Heart left ventricle (tissue), 16 donors: ENCODE measurements around the gene RNFT2. TPM values are rescaled to one million over a fixed set of nuclear protein-coding genes. Genes with fewer than 3 reads are reported as not detected.

Source experiments
- ATAC-seq, 4 donors: fragments of 200-7000 bp; cut with Tn5 transposase; one replicate each; pipeline ENCODE4 v1.9.1; 2020 to 2022; ENCODE audit warnings: moderate library complexity in 4 of 4, mild to moderate bottlenecking in 3 of 4, moderate number of reproducible peaks in 1 of 4
- DNase-seq, 5 donors: peaks; one replicate each; pipeline ENCODE4 v3.0.0-alpha.2; 2020
- H3K27ac ChIP-seq, 12 donors: fragments of 200-600 bp; sonication (generic) in 4 of 12; one replicate each; pipeline versions ENCODE4 v1.5.0 to v1.8.0; 2016 to 2022; ENCODE audit warnings: mild to moderate bottlenecking in 2 of 12
- H3K27me3 ChIP-seq, 9 donors: fragments of 200-600 bp; sonication (generic) in 2 of 9; one replicate each; pipeline versions ENCODE4 v1.5.1 to v1.8.0; 2016 to 2022; ENCODE audit warnings: mild to moderate bottlenecking in 3 of 9
- H3K36me3 ChIP-seq, 9 donors: fragments of 200-600 bp; sonication (generic) in 2 of 9; one replicate each; pipeline versions ENCODE4 v1.5.0 to v1.8.0; 2018 to 2022; ENCODE audit warnings: mild to moderate bottlenecking in 2 of 9
- H3K4me1 ChIP-seq, 12 donors: fragments of 200-600 bp; sonication (generic) in 4 of 12; one replicate each; pipeline versions ENCODE4 v1.5.0 to v1.8.0; 2016 to 2022; ENCODE audit warnings: mild to moderate bottlenecking in 3 of 12
- H3K4me3 ChIP-seq, 12 donors: fragments of 200-600 bp; sonication (generic) in 4 of 12; one replicate each; pipeline versions ENCODE4 v1.5.0 to v1.8.0; 2017 to 2022; ENCODE audit warnings: mild to moderate bottlenecking in 9 of 12, moderate library complexity in 4 of 12
- H3K9me3 ChIP-seq, 12 donors: fragments of 200-600 bp; sonication (generic) in 4 of 12; one replicate each; pipeline versions ENCODE4 v1.5.0 to v1.8.0; 2016 to 2022; ENCODE audit warnings: mild to moderate bottlenecking in 1 of 12
- CTCF ChIP-seq, 12 donors: fragments of 200-600 bp; sonication (generic) in 4 of 12; IDR thresholded peaks; one replicate each; pipeline versions ENCODE4 v1.5.0 to v1.8.0; 2018 to 2022; ENCODE audit warnings: antibody characterized with exemption in 12 of 12, mild to moderate bottlenecking in 5 of 12
- POLR2A ChIP-seq, 2 donors: fragments of 450-650 bp; IDR thresholded peaks; one replicate each; pipeline ENCODE4 v1.6.1; 2017; ENCODE audit warnings: antibody characterized with exemption in 2 of 2, mild to moderate bottlenecking in 2 of 2, moderate library complexity in 2 of 2
- whole genome bisulfite sequencing, 4 donors: extraction: QIAGEN DNeasy Blood & Tissue Kit in 2 of 4; methylation state at CpG; one replicate each; pipeline versions ENCODE4 v1.1.5 to v1.1.7; 2013 to 2018; 5-methylcytosine and 5-hydroxymethylcytosine counted together
- intact Hi-C, 10 donors: fragments of 100-400 bp; cut with DNase I; formaldehyde crosslinking; loops; one replicate each; pipeline versions ENCODE4 v1.11.1 to v1.14.2; 2022
- polyA plus RNA-seq, 2 donors: library from polyadenylated mRNA; stranded (reverse); fragments of 200-250 nt; gene quantifications; one replicate each; pipeline ENCODE4 v1.2.3, GENCODE V29; 2013
- total RNA-seq, 9 donors: library from RNA; depleted of rRNA in 2 of 9; stranded (reverse); fragments of >200 nt in 2 of 9; fragmentation: NEBNext Ultra II Directional in 3 of 9; extraction: Animal tissue kit (Norgen Biotek cat#: 25700) in 3 of 9; gene quantifications; one replicate each; pipeline versions ENCODE4 v1.1.0 to v1.2.4, GENCODE V29; 2016 to 2023
- donor health status: ischemic (EF 13 %, LVEDD 7.1; RV severe dilation, severe dysfunction).
- donor health status: healthy with polysubstance abuse.
- donor health status: DM: no; HTN: yes; CAD: no.
- donor health status: DM: no; HTN: no; CAD: no.
- donor health status: ischemic (EF 25% LVEDD 6.9; RV normal size, moderate dysfunction).
- donor health status: ischemic (EF 25% LVEDD 5.7; RV mildly dilated, moderate dysfunction).
- donor health status: healthy.
- donor health status: DM: yes; HTN: yes; CAD: no.
- donor health status: ischemic (EF 35%, LVEDD 5.7; RV mildly dilated, moderate dysfunction).
- donor health status: nonischemic (EF 11% LVEDD 7.7; RV severe dilation, severe dysfunction).
- donor health status: DM: yes; HTN: yes; CAD: no.
- donor health status: PGD.
- donor health status: ischemic (EF 29% LVEDD 5.4; RV normal size, mild dysfunction).
- donor health status: nonischemic (EF 23%, LVEDD 6.1; RV moderate dilation, normal function).

Gene RNFT2
- total and polyA plus RNA-seq, 11 donors, result 0.58 to 2.4 (median 1.6) TPM

GRCh38 chr12:116890330-116890729 lies 152.2 kb downstream of the RNFT2 start:
- peaks cover 0 to 6% (median 0%) of the 10 kb centered on the region in 12 donors for H3K9me3 ChIP-seq
- H3K27me3 ChIP-seq, result peaks cover 0 to 9% (median 0%) of the 10 kb centered on the region in 9 donors
- ATAC-seq, result no peak
- intact Hi-C loops, result no loop called here
- no peak overlapping the region for H3K27ac ChIP-seq
- WGBS, 4 donors, result 96 to 98% (median 97%) methylated on average over 2 of the region's 2 CpGs
- H3K4me1 ChIP-seq, result no peaks in the 10 kb centered on the region
- no peak overlapping the region for H3K4me3 ChIP-seq
- no peaks in the 10 kb centered on the region for H3K36me3 ChIP-seq
- DNase-seq, result no peak
- TF ChIP-seq CTCF (IDR thresholded peaks at IDR 0.05), result no peak
- TF ChIP-seq POLR2A (IDR thresholded peaks at IDR 0.05), result no peak

GRCh38 chr12:116891019-116891418 lies 152.9 kb downstream of the RNFT2 start:
- 88 to 93% (median 89%) methylated on average over 3 of the region's 3 CpGs for WGBS, 4 donors
- intact Hi-C loops, result no loop called here
- Histone ChIP-seq H3K4me3 (no peak overlapping the region), H3K4me1 (no peaks in the 10 kb centered on the region), H3K9me3 (peaks cover 0 to 6% (median 0%) of the 10 kb centered on the region in 12 donors), H3K36me3 (no peaks in the 10 kb centered on the region), H3K27ac (no peak overlapping the region), H3K27me3 (peaks cover 0 to 9% (median 0%) of the 10 kb centered on the region in 9 donors)
- ATAC-seq (no peak), DNase-seq (no peak)
- TF ChIP-seq CTCF (IDR thresholded peaks at IDR 0.05), result no peak
- TF ChIP-seq POLR2A (IDR thresholded peaks at IDR 0.05), result no peak

GRCh38 chr12:116892349-116893140 lies 154.4 kb downstream of the RNFT2 start:
- Histone ChIP-seq H3K9me3 (peaks cover 0 to 6% (median 0%) of the 10 kb centered on the region in 12 donors), H3K27ac (no peak overlapping the region), H3K27me3 (peaks cover 0 to 9% (median 0%) of the 10 kb centered on the region in 9 donors), H3K36me3 (no peaks in the 10 kb centered on the region), H3K4me1 (no peaks in the 10 kb centered on the region), H3K4me3 (no peak overlapping the region)
- WGBS, 4 donors, result 75 to 81% (median 80%) methylated on average over 12 of the region's 12 CpGs
- DNase-seq, result no peak
- ATAC-seq, result no peak
- TF ChIP-seq CTCF (IDR thresholded peaks at IDR 0.05) (no peak), POLR2A (IDR thresholded peaks at IDR 0.05) (no peak)
- intact Hi-C loops, result no loop called here

- H3K27ac ChIP-seq, result no peak overlapping the region
- H3K27me3 ChIP-seq, result peaks cover 0 to 19% (median 4%) of the 10 kb centered on the region in 9 donors
- no peaks in the 10 kb centered on the region for H3K36me3 ChIP-seq
- peaks cover 0 to 6% (median 0%) of the 10 kb centered on the region in 12 donors for H3K9me3 ChIP-seq
- intact Hi-C loops, result no loop called here
- WGBS, 4 donors, result 86 to 92% (median 88%) methylated on average over 3 of the region's 3 CpGs
- H3K4me3 ChIP-seq, result no peak overlapping the region
- no peak for TF ChIP-seq POLR2A (IDR thresholded peaks at IDR 0.05)
- DNase-seq (no peak), ATAC-seq (no peak)
- H3K4me1 ChIP-seq, result no peaks in the 10 kb centered on the region
Measured at GRCh38 chr12:116894913-116895312, 156.8 kb downstream of the RNFT2 start.
